HepG2 (cell line): ENCODE data around the gene CKAP2. TPM values are rescaled to one million over a fixed set of nuclear protein-coding genes. Genes with fewer than 3 reads are reported as not detected.

Source experiments
- ATAC-seq: fragments of 200-7000 bp; cut with Tn5 transposase; 3 replicates; pipeline ENCODE4 v1.9.1; 2020; ENCODE audit warnings: mild to moderate bottlenecking, moderate library complexity
- BruUV-seq: library from RNA; stranded (reverse); fragments of 400-500 nt; replicated peaks from 2 replicates; lab custom pipeline; 2021; lab: Mats Ljungman, UMichigan
- CTCF ChIA-PET: fragments of 300-600 bp; formaldehyde crosslinking; extraction: SDS; loops from one replicate; lab custom pipeline; 2021; ENCODE audit warnings: low total read pairs, inconsistent platforms, low intra/inter-chr PET ratio; lab: Yijun Ruan, JAX
- POLR2A ChIA-PET: fragments of 350-600 bp; sonication (Branson Sonifier 250); formaldehyde crosslinking; loops from one replicate; lab custom pipeline; 2020; ENCODE audit warnings: antibody characterized with exemption, inconsistent platforms; lab: Yijun Ruan, JAX
- DNase-seq: peaks from one replicate; pipeline ENCODE4 v3.0.0-alpha.2; 2015; ENCODE audit warnings: low spot score
- FAIRE-seq: peaks from 3 replicates; lab custom pipeline; 2011; peaks lifted over from hg19 to GRCh38; lab: Jason Lieb, UNC
- H2AFZ ChIP-seq: one replicate; pipeline ENCODE4 v1.6.1; 2011; ENCODE audit warnings: low read length, inconsistent platforms
- H3K27ac ChIP-seq: fragments of 300-600 bp; 3 replicates; pipeline ENCODE4 v1.8.0; 2011; ENCODE audit warnings: mixed run types, mild to moderate bottlenecking, mixed read lengths, low read length, inconsistent platforms; ENCODE audit not compliant: insufficient read depth; ENCODE audit errors: extremely low read length
- H3K27me3 ChIP-seq, 2 experiments: fragments of 200-600 bp in 1 of 2; 2 replicates in 1 of 2; 3 replicates in 1 of 2; pipeline versions ENCODE4 v1.6.0 to v1.8.0; 2011; ENCODE audit warnings: low read length in 2 of 2, mild to moderate bottlenecking in 2 of 2, moderate library complexity in 2 of 2, inconsistent platforms in 1 of 2; ENCODE audit not compliant: insufficient read depth in 2 of 2, control insufficient read depth in 1 of 2
- H3K36me3 ChIP-seq, 2 experiments: fragments of 200-600 bp in 1 of 2; replicated peaks in 1 of 2; 2 replicates in 1 of 2; 3 replicates in 1 of 2; pipeline versions ENCODE4 v1.5.1 to v1.8.0; 2011; ENCODE audit warnings: low read length in 2 of 2, inconsistent platforms in 1 of 2; ENCODE audit not compliant: insufficient read depth in 2 of 2, control insufficient read depth in 1 of 2
- H3K4me1 ChIP-seq: 2 replicates; pipeline ENCODE4 v1.5.1; 2012; ENCODE audit warnings: low read length, inconsistent platforms; ENCODE audit not compliant: insufficient read depth
- H3K4me2 ChIP-seq: 2 replicates; pipeline ENCODE4 v1.6.0; 2011; ENCODE audit warnings: low read depth, low read length, inconsistent platforms
- H3K4me3 ChIP-seq, 3 experiments: fragments of 200-600 bp in 1 of 3; sonication (generic), shearing (Covaris generic) in 1 of 3; replicated peaks in 1 of 3; 2 replicates each; pipeline ENCODE4 v1.5.1; 2011 to 2016; ENCODE audit warnings: low read length in 3 of 3, inconsistent platforms in 2 of 3, low read depth in 2 of 3, mild to moderate bottlenecking in 2 of 3, control low read depth in 1 of 3, mixed read lengths in 1 of 3; ENCODE audit not compliant: insufficient read depth in 1 of 3
- H3K79me2 ChIP-seq: one replicate; pipeline ENCODE4 v1.6.1; 2011; ENCODE audit warnings: low read length, inconsistent platforms; ENCODE audit not compliant: insufficient read depth
- H3K9ac ChIP-seq: 2 replicates; pipeline ENCODE4 v1.6.0; 2011; ENCODE audit warnings: mild to moderate bottlenecking, low read depth, low read length, inconsistent platforms; ENCODE audit not compliant: insufficient read depth
- H3K9me3 ChIP-seq: 2 replicates; pipeline ENCODE4 v1.5.1; 2012; ENCODE audit warnings: mild to moderate bottlenecking, low read length
- H4K20me1 ChIP-seq: 2 replicates; pipeline ENCODE4 v1.6.0; 2011; ENCODE audit warnings: inconsistent platforms, mild to moderate bottlenecking, low read length, moderate library complexity; ENCODE audit not compliant: insufficient read depth
- SIN3B ChIP-seq: fragments of 150-350 bp; IDR thresholded peaks from 2 replicates; pipeline ENCODE4 v1.6.1; 2014; ENCODE audit warnings: low read length
- ZFP36L1 ChIP-seq: sonication (generic); formaldehyde crosslinking; IDR thresholded peaks from 2 replicates; pipeline ENCODE4 v1.8.0; 2022; ENCODE audit warnings: mild to moderate bottlenecking, missing genetic modification reagents, moderate library complexity
- ZFP36L2 ChIP-seq: sonication (generic); formaldehyde crosslinking; IDR thresholded peaks from 2 replicates; pipeline ENCODE4 v1.4.0; 2020; ENCODE audit warnings: missing genetic modification reagents
- ZNF24 ChIP-seq: fragments of 450-650 bp; IDR thresholded peaks from 2 replicates; pipeline ENCODE4 v1.6.1; 2017; ENCODE audit warnings: antibody characterized with exemption, mild to moderate bottlenecking
- ZNF253 ChIP-seq: sonication (generic); formaldehyde crosslinking; IDR thresholded peaks from 2 replicates; pipeline ENCODE4 v1.8.0; 2022; ENCODE audit warnings: mild to moderate bottlenecking, missing genetic modification reagents, borderline replicate concordance
- ZNF331 ChIP-seq: sonication (generic); formaldehyde crosslinking; IDR thresholded peaks from 2 replicates; pipeline ENCODE4 v1.4.0; 2020; ENCODE audit warnings: missing genetic modification reagents
- WGBS: methylation state at CpG from one replicate; pipeline ENCODE4 v1.1.6; 2017; ENCODE audit warnings: low lambda C conversion rate; 5-methylcytosine and 5-hydroxymethylcytosine counted together
- in situ Hi-C: cut with HindIII; loops from 2 replicates; pipeline ENCODE4 v1.10.0; 2017; ENCODE audit warnings: low pct_unique_long_range_greater_than_20kb; ENCODE audit not compliant: extremely low pct_ligation_motif_present
- intact Hi-C: fragments of 100-400 bp; cut with micrococcal nuclease; formaldehyde crosslinking; loops from one replicate; pipeline ENCODE4 v1.10.0; 2022; ENCODE audit not compliant: unreplicated experiment
- polyA plus RNA-seq, 8 experiments: library from polyadenylated mRNA; depleted of rRNA in 3 of 8; stranded (reverse) in 7 of 8; unstranded in 1 of 8; fragments of >200 nt; fragmentation: Illumina TruSeq in 4 of 8; extraction: Trizol in 4 of 8; gene quantifications; 2 replicates each; pipeline versions ENCODE4 v1.2.1 to v1.2.3, GENCODE V29; 2011 to 2016; ENCODE audit warnings: low read depth in 4 of 8, missing spikeins in 1 of 8, mixed read lengths in 1 of 8; ENCODE audit not compliant: insufficient read depth in 1 of 8
- total RNA-seq, 5 experiments: library from RNA; depleted of rRNA; stranded (reverse); fragments of >200 nt; fragmentation: Illumina TruSeq; extraction: Trizol; gene quantifications; 2 replicates each; pipeline ENCODE4 v1.2.3, GENCODE V29; 2016; ENCODE audit warnings: low read depth in 1 of 5
- TF ChIP-seq, protein P1 (sequence below): sonication (generic); formaldehyde crosslinking; conservative IDR thresholded peaks from 2 replicates; pipeline ENCODE4 v1.8.0; 2022; ENCODE audit warnings: low read depth, missing genetic modification reagents
- TF ChIP-seq, protein P2 (sequence below): sonication (generic); formaldehyde crosslinking; IDR thresholded peaks from 2 replicates; pipeline ENCODE4 v1.8.1; 2022; ENCODE audit warnings: mild to moderate bottlenecking, missing genetic modification reagents
- TF ChIP-seq, protein P3 (sequence below): sonication (generic); formaldehyde crosslinking; IDR thresholded peaks from 2 replicates; pipeline ENCODE4 v1.8.0; 2022; ENCODE audit warnings: missing genetic modification reagents, mild to moderate bottlenecking, inconsistent platforms, borderline replicate concordance

The CKAP2 gene
- total and polyA plus RNA-seq, 2 of the 13 experiments (the other 11 are each of a cell fraction or from before 2014, with no cell fraction given), result 6.7 to 40.3 TPM

DNA sequence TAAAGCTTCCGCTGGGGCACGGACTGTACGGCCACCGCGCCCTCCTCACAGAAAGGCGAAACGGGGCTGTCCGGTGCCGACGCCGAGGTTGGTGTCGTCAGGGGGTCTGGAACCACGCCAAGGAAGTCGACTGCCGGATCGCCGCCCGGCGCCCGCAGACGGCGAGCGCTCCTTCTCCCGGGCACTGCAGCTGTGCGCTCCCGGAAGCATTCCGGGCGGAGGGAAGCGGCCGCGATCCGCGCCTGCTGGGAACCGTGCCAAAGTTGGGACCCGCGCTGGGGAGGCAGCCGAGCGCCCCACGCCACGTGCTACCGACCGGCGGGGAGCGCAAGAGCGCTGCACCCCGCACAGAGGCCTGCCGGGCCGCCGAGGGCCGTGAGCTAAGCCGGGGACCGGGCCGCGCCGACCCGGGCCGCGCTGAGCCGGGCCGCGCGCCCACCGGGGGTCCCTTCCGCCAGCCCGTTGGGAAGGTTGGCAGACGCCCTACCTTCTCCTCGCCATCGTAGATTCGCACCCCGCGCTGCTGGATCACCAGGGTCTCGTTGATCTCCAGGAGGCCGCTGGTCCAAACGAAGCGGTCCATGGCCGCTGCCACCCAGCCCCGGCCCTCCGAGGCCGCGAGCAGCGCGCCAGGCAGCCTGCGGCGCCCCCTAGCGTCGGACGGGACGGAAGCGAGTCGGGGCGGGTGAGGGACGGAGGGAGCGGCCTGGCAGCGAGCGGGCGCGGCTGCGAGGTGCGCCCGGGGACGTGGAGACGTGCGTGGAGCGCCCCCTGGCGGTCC, 5.1 kb upstream of the CKAP2 start, which contains the start of gene VPS36 (continued):
- TF ChIP-seq, protein P1, sequence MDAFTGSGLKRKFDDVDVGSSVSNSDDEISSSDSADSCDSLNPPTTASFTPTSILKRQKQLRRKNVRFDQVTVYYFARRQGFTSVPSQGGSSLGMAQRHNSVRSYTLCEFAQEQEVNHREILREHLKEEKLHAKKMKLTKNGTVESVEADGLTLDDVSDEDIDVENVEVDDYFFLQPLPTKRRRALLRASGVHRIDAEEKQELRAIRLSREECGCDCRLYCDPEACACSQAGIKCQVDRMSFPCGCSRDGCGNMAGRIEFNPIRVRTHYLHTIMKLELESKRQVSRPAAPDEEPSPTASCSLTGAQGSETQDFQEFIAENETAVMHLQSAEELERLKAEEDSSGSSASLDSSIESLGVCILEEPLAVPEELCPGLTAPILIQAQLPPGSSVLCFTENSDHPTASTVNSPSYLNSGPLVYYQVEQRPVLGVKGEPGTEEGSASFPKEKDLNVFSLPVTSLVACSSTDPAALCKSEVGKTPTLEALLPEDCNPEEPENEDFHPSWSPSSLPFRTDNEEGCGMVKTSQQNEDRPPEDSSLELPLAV (CRISPR knock-in tag), result no peak
- peak; percentile 56; the same call in 1 of the 2 replicates for TF ChIP-seq ZNF24
- peak; percentile 82 for TF ChIP-seq ZNF253 (CRISPR knock-in tag)
- peak; percentile 56; the same call in 1 of the 2 replicates for TF ChIP-seq ZFP36L1 (CRISPR knock-in tag)

DNA sequence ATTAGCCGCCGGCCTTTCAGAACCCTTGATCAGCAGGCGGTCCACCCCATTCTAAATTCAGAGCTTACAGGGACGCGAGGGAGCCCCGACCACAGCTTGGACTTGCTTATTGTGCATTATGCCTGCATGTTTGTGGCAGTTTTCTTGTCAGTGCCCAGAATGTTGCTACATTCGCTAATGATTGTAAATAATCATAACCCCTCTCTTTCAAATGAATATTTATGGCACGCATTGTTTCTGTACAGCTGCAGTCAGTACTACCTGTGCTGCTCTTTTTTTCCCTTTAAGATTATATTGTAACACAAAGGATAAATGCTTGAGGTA, 4.5 kb upstream of the CKAP2 start:
- in situ Hi-C loops, result loop anchor here (10.0 to 25.0 kb wide), 2 partner anchors 106 to 438 kb away; partner anchors contain the start of genes ALG11, ATP7B and UTP14C
- POLR2A ChIA-PET, result interaction anchor here (0.6 to 2.3 kb wide), 3 partner anchors 15 to 202 kb away, joined by 3 to 10 read pairs (median 9); partner anchors contain the start of gene SUGT1
- H3K27me3 ChIP-seq, result no peaks in the 10 kb centered on the region; a peak in 1 of 5 replicates
- H3K79me2 ChIP-seq, result peaks cover 31% of the 10 kb centered on the region
- H3K4me1 ChIP-seq, result peaks cover 37% of the 10 kb centered on the region
- CTCF ChIA-PET, result interaction anchor here (0.7 to 1.6 kb wide), 3 partner anchors 87 to 323 kb away, joined by 3 to 11 read pairs (median 3); no protein-coding TSS in a partner anchor
- H3K9me3 ChIP-seq, result no peaks in the 10 kb centered on the region
- no peak for DNase-seq
- H3K4me3 ChIP-seq, result peak overlapping the region in 1 of 3 experiments; percentile 84; a peak in 2 of 6 replicates
- peaks cover 0 to 2% of the 10 kb centered on the region in 2 experiments; a peak in 2 of 5 replicates for H3K36me3 ChIP-seq
- intact Hi-C loops, result loop anchor here (1.0 to 10.0 kb wide), 2 partner anchors 107 to 204 kb away; partner anchors contain the start of gene SUGT1
- 44% methylated on average over 2 of the region's 8 CpGs for WGBS
- no peak overlapping the region for H3K27ac ChIP-seq
- H3K4me2 ChIP-seq, result peak overlapping the region; percentile 79
- H2AFZ ChIP-seq, result no peak overlapping the region
- H4K20me1 ChIP-seq, result peaks cover 9% of the 10 kb centered on the region; the same call in 1 of the 2 replicates
- FAIRE-seq, result peak; percentile 74
- TSS peak; percentile 70 for BruUV-seq
- no peak overlapping the region for H3K9ac ChIP-seq
- ATAC-seq, result no peak
- TF ChIP-seq ZFP36L2, result no peak
- TF ChIP-seq, protein P2, sequence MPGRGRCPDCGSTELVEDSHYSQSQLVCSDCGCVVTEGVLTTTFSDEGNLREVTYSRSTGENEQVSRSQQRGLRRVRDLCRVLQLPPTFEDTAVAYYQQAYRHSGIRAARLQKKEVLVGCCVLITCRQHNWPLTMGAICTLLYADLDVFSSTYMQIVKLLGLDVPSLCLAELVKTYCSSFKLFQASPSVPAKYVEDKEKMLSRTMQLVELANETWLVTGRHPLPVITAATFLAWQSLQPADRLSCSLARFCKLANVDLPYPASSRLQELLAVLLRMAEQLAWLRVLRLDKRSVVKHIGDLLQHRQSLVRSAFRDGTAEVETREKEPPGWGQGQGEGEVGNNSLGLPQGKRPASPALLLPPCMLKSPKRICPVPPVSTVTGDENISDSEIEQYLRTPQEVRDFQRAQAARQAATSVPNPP (CRISPR knock-in tag), result 0 out of 2 replicates have a peak, but pooled peaks have one; percentile 11
- no peak for TF ChIP-seq ZNF331
- TF ChIP-seq, protein P3, sequence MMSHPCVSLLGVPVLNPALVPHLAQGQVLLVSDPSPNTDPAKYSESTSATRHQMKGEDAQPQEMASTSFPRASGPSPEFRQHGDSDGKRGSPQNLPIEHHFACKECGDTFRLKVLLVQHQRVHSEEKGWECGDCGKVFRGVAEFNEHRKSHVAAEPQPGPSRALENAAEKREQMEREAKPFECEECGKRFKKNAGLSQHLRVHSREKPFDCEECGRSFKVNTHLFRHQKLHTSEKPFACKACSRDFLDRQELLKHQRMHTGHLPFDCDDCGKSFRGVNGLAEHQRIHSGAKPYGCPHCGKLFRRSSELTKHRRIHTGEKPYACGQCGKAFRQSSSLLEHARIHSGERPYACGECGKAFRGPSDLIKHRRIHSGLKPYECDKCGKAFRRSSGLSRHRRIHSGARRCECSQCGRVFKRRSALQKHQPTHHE (CRISPR knock-in tag), result no peak
- TF ChIP-seq SIN3B, result no peak
